22Rv1 (cell line): ENCODE measurements around the gene DKK3.

Experiments
- ZFX ChIP-seq: fragments of 450-650 bp; IDR thresholded peaks from 2 replicates; pipeline ENCODE4 v1.6.1; 2017; ENCODE audit warnings: antibody characterized with exemption, borderline replicate concordance
- TF ChIP-seq, protein P1 (sequence below): fragments of 450-650 bp; IDR thresholded peaks from 2 replicates; pipeline ENCODE4 v1.5.1; 2017; ENCODE audit warnings: mild to moderate bottlenecking

DNA sequence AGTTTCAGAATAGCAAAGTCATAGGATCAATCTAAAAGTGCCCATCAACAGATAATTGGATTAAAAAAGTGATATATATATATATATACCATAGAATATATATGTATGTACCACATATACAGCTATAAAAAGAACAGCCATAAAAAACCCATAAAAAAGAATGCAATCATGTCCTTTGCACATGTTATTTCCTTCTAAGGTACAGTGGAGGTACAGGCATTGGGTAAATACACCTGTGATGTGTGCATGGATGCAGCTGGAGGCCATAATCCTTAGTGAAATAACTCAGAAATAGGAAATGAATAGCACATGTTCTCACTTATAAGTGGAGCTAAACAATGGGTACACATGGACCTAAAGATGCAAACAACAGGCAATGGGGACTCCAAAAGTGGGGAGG lies 7.1 kb upstream of the DKK3 start:
- TF ChIP-seq, protein P1, sequence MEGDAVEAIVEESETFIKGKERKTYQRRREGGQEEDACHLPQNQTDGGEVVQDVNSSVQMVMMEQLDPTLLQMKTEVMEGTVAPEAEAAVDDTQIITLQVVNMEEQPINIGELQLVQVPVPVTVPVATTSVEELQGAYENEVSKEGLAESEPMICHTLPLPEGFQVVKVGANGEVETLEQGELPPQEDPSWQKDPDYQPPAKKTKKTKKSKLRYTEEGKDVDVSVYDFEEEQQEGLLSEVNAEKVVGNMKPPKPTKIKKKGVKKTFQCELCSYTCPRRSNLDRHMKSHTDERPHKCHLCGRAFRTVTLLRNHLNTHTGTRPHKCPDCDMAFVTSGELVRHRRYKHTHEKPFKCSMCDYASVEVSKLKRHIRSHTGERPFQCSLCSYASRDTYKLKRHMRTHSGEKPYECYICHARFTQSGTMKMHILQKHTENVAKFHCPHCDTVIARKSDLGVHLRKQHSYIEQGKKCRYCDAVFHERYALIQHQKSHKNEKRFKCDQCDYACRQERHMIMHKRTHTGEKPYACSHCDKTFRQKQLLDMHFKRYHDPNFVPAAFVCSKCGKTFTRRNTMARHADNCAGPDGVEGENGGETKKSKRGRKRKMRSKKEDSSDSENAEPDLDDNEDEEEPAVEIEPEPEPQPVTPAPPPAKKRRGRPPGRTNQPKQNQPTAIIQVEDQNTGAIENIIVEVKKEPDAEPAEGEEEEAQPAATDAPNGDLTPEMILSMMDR, result no peak
- no peak for TF ChIP-seq ZFX
